ENCODE measurements around the gene TAPBP.
"Not testable (repeated sequence)": the region's sequence is repeated elsewhere in the genome, so short reads cannot be mapped to it uniquely, and the experiment has no call there.

- TF ChIP-seq CTCF, EP300, POLR2AphosphoS5, POLR2A (IDR thresholded peaks at IDR 0.05): not testable (repeated sequence)
These were observed 29.7 kb upstream of the TAPBP start for GRCh38 chr6:33343606-33343952.

All from sigmoid colon (tissue), 4 donors.